Daoy (cell line): ENCODE results near the gene KIR3DL2. TPM values are rescaled to one million over a fixed set of nuclear protein-coding genes. Genes with fewer than 3 reads are reported as not detected.
A peak's percentile ranks its signal among the peaks of the same experiment; 100 is the strongest.
"Not testable (repeated sequence)": the region's sequence is repeated elsewhere in the genome, so short reads cannot be mapped to it uniquely, and the experiment has no call there.

Source experiments
- DNase-seq: peaks from one replicate; pipeline ENCODE4 v3.0.0-alpha.2; 2015; ENCODE audit warnings: low read depth
- total RNA-seq: library from RNA; depleted of rRNA; stranded (reverse); fragments of >200 nt; shearing (Covaris generic); gene quantifications from 2 replicates; pipeline ENCODE4 v1.2.3, GENCODE V29; 2014

KIR3DL2 gene
- total RNA-seq, 1 experiment from 2014 or later, result not detected

- DNase-seq, result no peak
These were observed 21.5 kb downstream of the KIR3DL2 start for GRCh38 chr19:54871696-54872095.

GRCh38 chr19:54873990-54874389 lies 23.7 kb downstream of the KIR3DL2 start, which contains the start of gene FCAR:
Gene FCAR, plus strand, starts transcription at chr19:54874235. Its CDS starts 55 bp downstream, at chr19:54874290.
- DNase-seq, result no peak

GRCh38 chr19:54875506-54875905 lies 25.3 kb downstream of the KIR3DL2 start:
- no peak for DNase-seq

GRCh38 chr19:54877471-54877870 lies 27.2 kb downstream of the KIR3DL2 start:
- DNase-seq, result no peak

GRCh38 chr19:54881884-54882283 lies 31.6 kb downstream of the KIR3DL2 start:
- no peak for DNase-seq

GRCh38 chr19:54882758-54883157 lies 32.5 kb downstream of the KIR3DL2 start:
- peak; percentile 37 for DNase-seq

GRCh38 chr19:54883228-54883627 lies 33.0 kb downstream of the KIR3DL2 start:
- DNase-seq, result no peak

GRCh38 chr19:54888239-54888638 lies 38.0 kb downstream of the KIR3DL2 start:
- DNase-seq, result no peak

- no peak for DNase-seq
These were observed 39.3 kb downstream of the KIR3DL2 start for GRCh38 chr19:54889566-54889965.

GRCh38 chr19:54893406-54893805 lies 43.2 kb downstream of the KIR3DL2 start:
- DNase-seq, result no peak

GRCh38 chr19:54894106-54894505 lies 43.9 kb downstream of the KIR3DL2 start:
- not testable (repeated sequence) for DNase-seq

GRCh38 chr19:54896036-54896435 lies 45.8 kb downstream of the KIR3DL2 start:
- DNase-seq, result no peak

GRCh38 chr19:54898685-54899084 lies 48.4 kb downstream of the KIR3DL2 start:
- not testable (repeated sequence) for DNase-seq

- not testable (repeated sequence) for DNase-seq
These were observed 49.4 kb downstream of the KIR3DL2 start for GRCh38 chr19:54899646-54900045.

GRCh38 chr19:54901153-54901552 lies 50.9 kb downstream of the KIR3DL2 start:
- peak; percentile 50 for DNase-seq

GRCh38 chr19:54902061-54902460 lies 51.8 kb downstream of the KIR3DL2 start:
- DNase-seq, result no peak

- no peak for DNase-seq
These were observed 53.1 kb downstream of the KIR3DL2 start for GRCh38 chr19:54903303-54903702.

- not testable (repeated sequence) for DNase-seq
These were observed 54.0 kb downstream of the KIR3DL2 start for GRCh38 chr19:54904261-54904660.

GRCh38 chr19:54905421-54905802 lies 55.2 kb downstream of the KIR3DL2 start:
- no peak for DNase-seq

GRCh38 chr19:54905803-54906511 lies 55.7 kb downstream of the KIR3DL2 start, which contains the start of gene NCR1:
Gene NCR1, plus strand, starts transcription at chr19:54906148. Its CDS starts 40 bp downstream, at chr19:54906188.
- peak; percentile 68 for DNase-seq

- no peak for DNase-seq
These were observed 56.6 kb downstream of the KIR3DL2 start for GRCh38 chr19:54906819-54907218.

GRCh38 chr19:54907899-54908298 lies 57.7 kb downstream of the KIR3DL2 start:
- not testable (repeated sequence) for DNase-seq
